Right atrium auricular region (tissue), 2 donors: ENCODE results near the gene TCF7L2. TPM values are rescaled to one million over a fixed set of nuclear protein-coding genes. Genes with fewer than 3 reads are reported as not detected.

Experiments used
- DNase-seq: peaks from one replicate; pipeline ENCODE4 v3.0.0-alpha.2; 2019; ENCODE audit warnings: low spot score
- H3K27ac ChIP-seq, 2 donors: fragments of 200-600 bp; sonication (generic); 1 replicate in 1 of 2; 2 replicates in 1 of 2; pipeline ENCODE4 v1.5.1; 2016 to 2019
- H3K27me3 ChIP-seq, 2 donors: fragments of 200-600 bp; sonication (generic); one replicate each; pipeline versions ENCODE4 v1.5.1 to v1.6.0; 2017 to 2019
- H3K36me3 ChIP-seq: fragments of 200-600 bp; sonication (generic); one replicate; pipeline ENCODE4 v1.5.1; 2016
- H3K4me1 ChIP-seq, 2 donors: fragments of 200-600 bp; sonication (generic); one replicate each; pipeline versions ENCODE4 v1.5.1 to v1.6.0; 2017 to 2019
- H3K4me3 ChIP-seq, 2 donors: fragments of 200-600 bp; sonication (generic); 1 replicate in 1 of 2; 2 replicates in 1 of 2; pipeline ENCODE4 v1.5.1; 2017 to 2019; ENCODE audit warnings: mild to moderate bottlenecking in 1 of 2, moderate library complexity in 1 of 2
- H3K9me3 ChIP-seq, 2 donors: fragments of 200-600 bp; sonication (generic); one replicate each; pipeline ENCODE4 v1.5.1; 2019
- CTCF ChIP-seq, 2 donors: fragments of 200-600 bp; sonication (generic); IDR thresholded peaks; one replicate each; pipeline ENCODE4 v1.5.1; 2019; ENCODE audit warnings: antibody characterized with exemption in 2 of 2
- total RNA-seq, 2 donors: library from RNA; depleted of rRNA; stranded (reverse); fragments of >200 nt; gene quantifications; one replicate each; pipeline ENCODE4 v1.1.0, GENCODE V29; 2016

The TCF7L2 gene
- total RNA-seq, 2 donors from 2014 or later, result 8.5 to 11.3 TPM

GRCh38 chr10:112953174-112954159 lies 3.4 kb downstream of the TCF7L2 start:
- DNase-seq, result no peak
- H3K9me3 ChIP-seq, result no peaks in the 10 kb centered on the region
- no peak for TF ChIP-seq CTCF (IDR thresholded peaks at IDR 0.05)
- no peaks in the 10 kb centered on the region for H3K27me3 ChIP-seq
- H3K4me1 ChIP-seq, result peaks cover 0 to 54% of the 10 kb centered on the region in 2 donors
- peak overlapping the region; percentile 89 to 93 for H3K27ac ChIP-seq
- no peaks in the 10 kb centered on the region for H3K36me3 ChIP-seq
- peak overlapping the region; percentile 72 to 89 for H3K4me3 ChIP-seq

GRCh38 chr10:112954974-112955581 lies 5.0 kb downstream of the TCF7L2 start:
- Histone ChIP-seq H3K36me3 (no peaks in the 10 kb centered on the region), H3K9me3 (no peaks in the 10 kb centered on the region), H3K27me3 (no peaks in the 10 kb centered on the region), H3K4me3 (peak overlapping the region; percentile 4 to 33), H3K27ac (peak overlapping the region; percentile 50 to 93), H3K4me1 (peaks cover 0 to 66% of the 10 kb centered on the region in 2 donors)
- no peak for TF ChIP-seq CTCF (IDR thresholded peaks at IDR 0.05)
- no peak for DNase-seq

- peak overlapping the region; percentile 50 to 93 for H3K27ac ChIP-seq
- no peaks in the 10 kb centered on the region for H3K36me3 ChIP-seq
- no peaks in the 10 kb centered on the region for H3K27me3 ChIP-seq
- H3K9me3 ChIP-seq, result no peaks in the 10 kb centered on the region
- peaks cover 0 to 66% of the 10 kb centered on the region in 2 donors for H3K4me1 ChIP-seq
- H3K4me3 ChIP-seq, result peak overlapping the region; percentile 4 to 33
- TF ChIP-seq CTCF (IDR thresholded peaks at IDR 0.05), result no peak
- no peak for DNase-seq
These were observed 5.8 kb downstream of the TCF7L2 start for GRCh38 chr10:112955582-112956421.

GRCh38 chr10:112956631-112957350 lies 6.7 kb downstream of the TCF7L2 start:
- Histone ChIP-seq H3K4me3 (no peak overlapping the region), H3K27ac (peak overlapping the region; percentile 6 to 50)

More at GRCh38 chr10:112956631-112957350, 6.7 kb downstream of the TCF7L2 start:
- no peak for DNase-seq
- Histone ChIP-seq H3K9me3 (no peaks in the 10 kb centered on the region), H3K36me3 (no peaks in the 10 kb centered on the region), H3K27me3 (no peaks in the 10 kb centered on the region), H3K4me1 (peaks cover 0 to 70% of the 10 kb centered on the region in 2 donors)
- TF ChIP-seq CTCF (IDR thresholded peaks at IDR 0.05), result no peak
